ENCODE data around the gene DMAP1.
"Not testable (repeated sequence)": the region's sequence is repeated elsewhere in the genome, so short reads cannot be mapped to it uniquely, and the experiment has no call there.

The DMAP1 gene, protein sequence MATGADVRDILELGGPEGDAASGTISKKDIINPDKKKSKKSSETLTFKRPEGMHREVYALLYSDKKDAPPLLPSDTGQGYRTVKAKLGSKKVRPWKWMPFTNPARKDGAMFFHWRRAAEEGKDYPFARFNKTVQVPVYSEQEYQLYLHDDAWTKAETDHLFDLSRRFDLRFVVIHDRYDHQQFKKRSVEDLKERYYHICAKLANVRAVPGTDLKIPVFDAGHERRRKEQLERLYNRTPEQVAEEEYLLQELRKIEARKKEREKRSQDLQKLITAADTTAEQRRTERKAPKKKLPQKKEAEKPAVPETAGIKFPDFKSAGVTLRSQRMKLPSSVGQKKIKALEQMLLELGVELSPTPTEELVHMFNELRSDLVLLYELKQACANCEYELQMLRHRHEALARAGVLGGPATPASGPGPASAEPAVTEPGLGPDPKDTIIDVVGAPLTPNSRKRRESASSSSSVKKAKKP
- 44.8 to 78.7 (median 69.9) reads per million in 4 donors for total RNA-seq

DNA sequence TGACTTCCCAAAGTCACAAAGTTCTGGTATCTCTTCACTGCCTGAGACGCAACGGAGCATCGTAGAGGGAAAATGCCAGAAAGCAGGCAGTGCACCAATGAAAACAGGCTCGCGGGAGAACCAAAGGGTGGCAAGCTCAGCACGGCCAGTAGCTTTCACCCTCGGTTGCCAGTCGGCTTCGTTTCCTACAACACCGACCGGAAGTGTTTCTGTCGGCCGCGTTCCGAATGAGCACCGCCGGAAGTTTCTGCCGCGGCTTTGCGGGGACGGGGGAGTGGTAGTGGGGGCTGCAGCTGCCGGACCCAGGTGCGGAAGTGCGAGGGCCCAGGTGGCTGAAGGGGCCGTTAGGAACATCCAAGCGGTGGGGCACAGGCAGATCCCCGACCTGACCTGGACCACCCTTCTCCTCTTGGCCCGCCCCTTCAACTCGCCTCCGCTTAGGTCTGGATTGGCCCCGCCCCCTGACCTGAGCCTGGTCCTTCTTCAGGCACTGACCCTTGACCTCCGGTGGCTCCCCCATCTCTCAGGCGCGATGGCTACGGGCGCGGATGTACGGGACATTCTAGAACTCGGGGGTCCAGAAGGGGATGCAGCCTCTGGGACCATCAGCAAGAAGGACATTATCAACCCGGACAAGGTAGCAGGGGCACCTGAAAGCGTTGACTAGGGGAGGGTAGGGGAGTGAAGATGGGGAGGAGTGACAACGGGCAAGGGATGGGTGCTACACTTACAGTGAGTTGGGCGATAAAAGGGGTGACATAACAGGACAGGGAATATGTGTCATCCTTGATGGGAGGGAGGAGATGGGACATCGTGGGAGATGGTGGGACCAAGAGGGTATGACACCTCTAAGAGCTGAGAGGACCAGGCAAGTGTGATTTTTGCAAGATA, at the start of gene DMAP1:
TSS of gene DMAP1 (plus strand) at position 250 of the 891 bp plus-strand sequence. CDS start at position 533, 283 bp downstream.
- DNase-seq: peak; percentile 63 to 85 (median 71)

DNA sequence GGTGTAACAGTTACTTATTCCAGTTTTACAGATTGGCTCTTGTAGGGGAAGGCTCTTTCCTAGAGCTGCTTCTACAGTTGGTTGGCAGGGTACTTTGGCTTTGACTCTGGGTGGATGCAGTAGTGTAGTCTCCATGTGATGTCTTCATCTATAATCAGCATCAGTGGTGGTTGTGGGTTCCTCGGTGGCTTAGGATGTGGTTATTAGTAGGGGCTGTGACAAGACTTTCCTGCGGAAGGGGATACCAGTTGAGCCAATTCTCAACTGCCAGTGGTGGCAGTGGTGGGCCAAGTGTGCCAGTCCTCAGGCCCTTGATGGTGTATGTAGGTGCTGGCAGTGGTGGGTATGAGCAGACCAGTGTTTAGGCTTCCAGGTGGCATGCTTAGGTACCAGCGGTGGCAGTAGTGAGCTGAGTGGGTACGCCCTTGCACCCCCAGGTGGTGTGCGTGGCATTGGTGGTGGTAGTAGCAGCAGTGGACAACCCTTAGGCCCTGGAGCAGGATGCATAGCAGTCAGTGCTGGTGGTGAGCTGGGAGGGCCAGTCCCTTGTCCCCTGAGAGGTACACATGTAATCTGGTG, 44.7 kb upstream of the DMAP1 start:
- DNase-seq: peak in 1 of 5 donors; percentile 28

DNA sequence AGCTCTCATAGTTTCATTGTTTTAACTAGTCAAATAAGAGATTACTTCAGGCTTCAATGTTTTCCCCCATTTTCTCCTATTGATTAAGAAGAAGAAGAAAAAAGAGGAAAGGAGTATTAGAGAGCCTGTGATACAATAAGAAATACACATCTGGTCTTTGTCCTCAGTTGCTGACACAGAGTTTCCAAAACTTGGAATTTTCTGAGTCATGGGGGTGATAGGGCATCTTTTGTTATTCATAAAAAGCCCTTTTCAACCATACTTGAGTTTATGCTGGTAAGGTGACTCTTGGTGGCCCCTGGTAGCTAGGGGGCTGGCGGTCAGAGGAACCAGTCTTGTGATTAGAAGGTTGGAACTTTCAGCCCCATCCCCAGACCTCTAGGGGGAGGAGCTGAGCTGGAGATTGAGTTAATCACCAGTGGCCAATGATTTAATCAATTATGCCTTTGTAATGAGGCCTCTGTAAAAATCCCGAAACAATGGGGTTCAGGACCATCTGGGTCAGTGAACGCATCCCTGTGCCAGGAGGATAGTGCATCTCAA, 42.9 kb upstream of the DMAP1 start:
- DNase-seq: no peak

DNA sequence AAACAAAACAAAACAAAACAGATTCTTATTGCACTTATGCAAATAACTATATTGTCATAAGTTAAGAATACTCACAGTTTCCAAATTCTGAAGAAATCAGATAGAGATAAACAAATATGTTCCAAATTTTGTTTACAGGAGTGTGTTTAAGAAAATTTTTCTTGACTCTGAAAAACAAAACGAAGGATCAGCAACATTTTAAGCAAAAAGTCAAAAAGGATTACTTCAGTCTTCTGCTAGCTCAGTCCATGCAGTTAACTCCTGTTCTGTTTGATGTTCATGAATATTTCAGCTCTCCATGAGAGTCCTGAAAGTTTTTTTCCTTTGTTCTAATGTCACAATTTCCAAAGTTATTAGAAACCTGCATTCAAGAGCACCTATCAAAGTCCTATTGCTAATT, 38.6 kb upstream of the DMAP1 start:
- DNase-seq: no peak

DNA sequence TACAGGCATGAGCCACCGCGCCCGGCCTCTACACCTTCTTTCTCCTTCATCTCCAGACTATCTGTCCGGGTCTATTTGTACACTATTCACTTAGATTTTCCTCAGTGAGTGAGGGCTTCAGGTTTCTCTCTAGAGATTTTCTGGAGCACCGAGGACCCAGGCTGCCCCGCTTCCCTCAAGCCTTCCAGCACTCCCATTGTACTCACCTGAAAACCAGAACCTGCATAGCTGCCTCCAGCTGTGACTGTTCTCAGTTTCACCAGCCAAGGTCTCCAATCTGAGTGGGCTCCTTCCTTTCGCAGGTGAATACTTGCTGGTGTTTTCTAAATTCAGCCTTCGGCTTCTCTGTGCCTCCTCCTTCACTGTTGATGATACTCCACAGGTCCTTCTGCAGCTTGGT, 12.9 kb upstream of the DMAP1 start:
- DNase-seq: no peak

DNA sequence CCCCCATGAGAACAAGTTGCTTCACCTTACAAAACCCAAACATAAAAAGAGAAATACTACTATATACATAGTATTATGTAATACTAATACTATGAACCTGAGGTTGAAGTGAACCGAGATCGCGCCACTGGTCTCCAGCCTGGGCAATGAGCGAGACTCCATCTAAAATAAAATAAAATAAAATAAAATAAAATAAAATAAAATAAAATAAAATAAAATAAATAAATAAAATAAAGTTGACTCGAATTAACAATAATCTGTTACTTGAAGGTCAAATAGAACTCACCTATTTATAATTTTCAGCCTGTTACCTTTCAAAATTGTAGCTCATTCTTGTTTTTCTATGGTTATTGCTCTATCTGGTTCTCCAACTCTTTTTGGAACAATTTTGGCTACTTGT, 6.7 kb upstream of the DMAP1 start:
- not testable (repeated sequence) for DNase-seq

DNA sequence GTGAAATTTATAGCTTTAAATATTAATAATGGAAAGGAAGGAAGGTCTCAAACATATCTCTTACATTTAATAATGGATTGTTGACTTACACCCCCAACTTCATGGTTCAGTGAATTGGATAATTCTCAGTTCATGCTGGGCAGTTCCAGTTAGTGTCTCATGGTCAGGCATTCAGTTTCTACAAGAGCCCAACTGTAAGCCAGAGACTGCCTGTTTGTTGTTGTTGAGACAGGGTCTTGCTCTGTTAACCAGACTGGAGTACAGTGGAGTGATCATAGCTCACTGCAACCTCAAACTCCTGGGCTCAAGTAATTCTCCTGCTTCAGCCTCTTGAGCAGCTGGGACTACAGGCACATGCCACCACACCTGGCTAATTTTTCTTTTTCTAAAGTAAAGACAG, 5.0 kb upstream of the DMAP1 start:
- DNase-seq: no peak

DNA sequence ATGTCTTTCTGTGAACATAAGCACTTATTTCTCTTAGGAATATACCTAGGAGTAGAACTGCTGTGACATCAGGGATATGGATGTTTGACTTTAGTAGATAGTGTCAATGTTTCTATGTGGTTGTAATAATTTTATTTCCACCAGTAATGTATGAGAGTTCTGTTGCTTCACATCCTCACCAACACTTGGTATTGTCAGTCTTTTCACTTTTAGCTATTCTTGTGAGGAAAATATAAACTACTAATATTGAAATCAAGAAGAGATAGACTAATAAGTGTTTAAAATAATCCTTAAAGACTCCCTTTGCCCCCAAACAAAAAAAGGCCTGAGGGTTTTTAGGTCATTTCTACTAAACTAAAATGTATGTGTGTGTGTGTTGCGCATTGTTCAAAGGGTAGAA, 2.7 kb upstream of the DMAP1 start:
- no peak for DNase-seq

DNA sequence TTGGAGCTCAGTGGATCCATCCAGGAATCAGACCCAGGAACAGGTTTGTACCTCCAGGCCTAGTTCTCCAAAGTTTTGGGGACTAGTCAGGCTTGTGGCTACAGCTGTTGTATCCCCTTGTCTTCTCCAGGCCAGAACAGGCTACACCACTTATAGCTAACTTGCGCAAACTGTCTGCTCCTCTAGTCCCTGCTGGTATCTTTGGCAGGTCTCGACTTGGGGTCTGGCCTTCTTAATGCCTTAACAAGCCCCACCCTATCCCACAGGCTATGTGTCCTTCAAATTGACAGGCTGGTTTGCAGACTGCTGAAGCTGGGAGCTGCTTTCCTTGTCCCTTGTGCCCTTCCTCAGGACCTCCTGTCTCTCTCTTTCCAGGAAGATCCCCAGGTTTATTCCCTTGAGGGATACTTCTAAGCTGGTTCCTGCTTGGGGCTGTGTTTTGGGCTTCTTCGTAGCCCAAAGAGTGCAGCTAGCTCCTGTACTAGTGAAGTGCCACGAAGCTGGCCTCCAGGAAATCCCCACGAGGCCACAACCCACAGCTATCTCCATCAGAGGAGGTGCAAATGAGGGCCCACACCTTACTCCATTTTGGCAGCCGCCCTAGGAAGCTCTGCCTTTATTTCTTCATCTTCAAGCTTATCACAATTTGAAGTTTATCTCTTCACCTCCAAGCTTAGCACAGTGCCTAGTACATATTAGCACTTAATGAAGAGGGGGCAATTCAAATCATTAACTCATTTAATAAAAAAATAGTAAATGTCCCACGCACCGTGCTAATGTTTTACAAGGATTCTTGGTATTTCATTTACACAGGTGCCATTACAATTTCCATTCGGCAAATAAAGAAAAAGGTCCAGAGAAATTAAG, 683 bp upstream of the DMAP1 start:
- peak in 3 of 5 donors; percentile 12 to 47 (median 14) for DNase-seq

DNA sequence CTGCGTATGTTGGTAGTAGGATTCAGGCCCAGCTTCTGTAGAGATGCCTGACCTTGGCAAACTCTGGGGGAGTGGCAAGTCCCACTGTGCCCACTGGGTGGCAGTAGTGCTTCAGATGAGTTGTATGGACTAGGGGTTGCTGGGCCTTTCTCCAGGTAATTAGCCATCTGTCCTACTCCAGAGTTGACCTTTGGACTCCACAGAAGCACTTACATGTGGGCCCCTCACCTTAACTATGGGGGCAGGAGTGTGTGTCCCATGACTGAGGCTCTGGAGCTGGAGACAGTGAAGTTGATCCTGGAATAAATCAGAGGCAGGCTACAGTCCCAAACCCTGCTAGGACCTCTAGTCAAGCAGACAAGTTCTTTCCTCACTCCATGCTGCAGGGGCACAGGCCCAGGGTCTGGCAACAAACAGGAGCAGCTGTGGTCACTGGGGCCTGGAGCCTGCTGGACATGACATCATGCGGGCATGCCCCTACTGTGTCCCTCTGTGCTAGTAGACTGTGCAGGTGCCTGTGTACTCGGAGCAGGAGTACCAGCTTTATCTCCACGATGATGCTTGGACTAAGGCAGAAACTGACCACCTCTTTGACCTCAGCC, 4.6 kb downstream of the DMAP1 start:
- DNase-seq: peak in 4 of 5 donors; percentile 31 to 64 (median 50)

DNA sequence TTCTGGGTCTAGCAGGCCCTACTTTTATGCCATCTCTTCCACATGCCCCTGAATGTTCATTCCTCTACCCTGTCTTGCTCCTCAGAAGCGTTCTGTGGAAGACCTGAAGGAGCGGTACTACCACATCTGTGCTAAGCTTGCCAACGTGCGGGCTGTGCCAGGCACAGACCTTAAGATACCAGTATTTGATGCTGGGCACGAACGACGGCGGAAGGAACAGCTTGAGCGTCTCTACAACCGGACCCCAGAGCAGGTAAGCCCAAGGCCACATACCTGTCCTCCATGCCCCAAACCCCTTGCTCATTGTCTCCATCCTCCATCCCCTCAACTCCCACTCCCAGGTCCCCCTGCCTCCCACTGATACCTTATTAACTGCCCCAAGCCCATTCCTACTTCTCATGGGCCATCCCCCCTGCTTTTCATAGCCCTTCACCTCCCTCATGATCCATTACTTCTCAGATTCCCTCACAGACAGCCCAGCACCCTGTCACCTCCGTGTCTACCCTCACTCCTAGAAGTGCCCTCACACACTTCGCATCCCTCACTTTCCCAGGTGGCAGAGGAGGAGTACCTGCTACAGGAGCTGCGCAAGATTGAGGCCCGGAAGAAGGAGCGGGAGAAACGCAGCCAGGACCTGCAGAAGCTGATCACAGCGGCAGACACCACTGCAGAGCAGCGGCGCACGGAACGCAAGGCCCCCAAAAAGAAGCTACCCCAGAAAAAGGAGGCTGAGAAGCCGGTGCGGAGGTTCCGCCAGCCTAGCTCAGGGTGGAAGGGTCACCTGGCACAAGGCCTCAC, 5.4 kb downstream of the DMAP1 start:
- no peak for DNase-seq

DNA sequence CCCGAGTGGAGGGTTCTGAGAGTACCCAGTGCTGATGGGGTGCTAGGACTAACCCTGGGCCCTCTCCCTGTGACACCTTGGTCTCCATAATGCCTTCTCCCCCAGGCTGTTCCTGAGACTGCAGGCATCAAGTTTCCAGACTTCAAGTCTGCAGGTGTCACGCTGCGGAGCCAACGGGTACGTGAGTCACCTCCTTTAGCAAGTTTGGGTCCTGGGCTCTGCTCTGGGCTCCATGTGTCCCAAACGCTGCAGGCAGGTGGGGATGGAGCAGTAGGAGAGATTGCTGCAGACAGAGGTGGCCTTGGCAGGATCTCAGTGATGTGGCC, 6.0 kb downstream of the DMAP1 start:
- DNase-seq: no peak

DNA sequence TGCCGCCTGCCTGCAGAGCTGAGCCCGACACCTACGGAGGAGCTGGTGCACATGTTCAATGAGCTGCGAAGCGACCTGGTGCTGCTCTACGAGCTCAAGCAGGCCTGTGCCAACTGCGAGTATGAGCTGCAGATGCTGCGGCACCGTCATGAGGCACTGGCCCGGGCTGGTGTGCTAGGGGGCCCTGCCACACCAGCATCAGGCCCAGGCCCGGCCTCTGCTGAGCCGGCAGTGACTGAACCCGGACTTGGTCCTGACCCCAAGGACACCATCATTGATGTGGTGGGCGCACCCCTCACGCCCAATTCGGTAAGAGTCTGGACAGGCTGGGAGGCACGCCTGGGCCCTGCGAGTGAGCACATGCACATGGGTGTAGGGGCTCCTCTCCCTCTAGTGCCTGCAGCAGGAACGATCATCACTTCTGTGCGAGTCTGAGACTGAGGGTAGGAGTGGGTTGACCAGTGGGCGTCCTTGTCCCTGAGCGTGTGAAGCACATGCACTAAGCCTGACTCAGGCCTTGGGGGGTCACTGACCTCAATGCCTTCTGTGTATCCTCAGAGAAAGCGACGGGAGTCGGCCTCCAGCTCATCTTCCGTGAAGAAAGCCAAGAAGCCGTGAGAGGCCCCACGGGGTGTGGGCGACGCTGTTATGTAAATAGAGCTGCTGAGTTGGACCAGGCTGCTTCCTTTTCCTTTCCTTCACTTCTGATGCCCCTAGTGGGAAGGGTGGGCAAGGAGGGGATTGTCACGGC, 6.9 kb downstream of the DMAP1 start:
- no peak for DNase-seq

DNA sequence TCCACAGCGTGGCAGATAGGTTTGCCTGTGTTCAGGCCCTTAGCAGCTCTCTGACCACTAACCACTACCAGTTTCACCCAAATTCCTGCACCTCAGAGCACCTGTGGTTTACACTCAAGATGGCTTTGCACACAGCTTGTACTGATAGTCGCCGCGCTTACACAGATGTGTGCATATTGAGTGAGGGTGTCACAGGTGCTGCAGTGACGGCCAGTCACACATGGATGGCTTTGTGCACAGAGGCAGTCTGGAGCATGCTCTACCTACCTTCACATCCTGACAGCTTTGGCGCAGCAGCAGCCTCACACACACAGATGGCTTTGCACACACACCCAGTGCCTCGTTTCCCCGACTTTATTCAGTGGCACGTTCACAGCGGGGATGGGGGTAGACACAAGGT, 7.5 kb downstream of the DMAP1 start:
- no peak for DNase-seq

DNA sequence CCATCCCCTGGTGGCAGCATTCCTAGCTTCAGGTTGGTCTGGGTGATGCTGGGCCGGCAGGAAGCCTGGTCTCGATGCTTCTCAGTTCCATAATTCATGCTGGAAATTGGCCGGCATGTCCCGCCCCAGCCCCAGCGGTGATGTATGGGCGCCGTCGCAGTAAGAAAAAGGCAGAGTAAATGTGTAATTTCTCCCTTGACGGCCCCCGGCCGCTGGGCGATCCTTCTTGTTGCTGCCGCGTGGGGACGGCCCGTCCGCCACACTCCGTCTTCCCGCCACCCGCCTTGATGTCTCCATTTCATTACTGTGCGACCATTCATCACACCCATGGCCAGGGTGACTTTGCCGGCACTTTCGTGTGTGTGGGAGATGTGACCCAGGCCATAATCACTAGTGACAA, 8.5 kb downstream of the DMAP1 start:
- no peak for DNase-seq

DNA sequence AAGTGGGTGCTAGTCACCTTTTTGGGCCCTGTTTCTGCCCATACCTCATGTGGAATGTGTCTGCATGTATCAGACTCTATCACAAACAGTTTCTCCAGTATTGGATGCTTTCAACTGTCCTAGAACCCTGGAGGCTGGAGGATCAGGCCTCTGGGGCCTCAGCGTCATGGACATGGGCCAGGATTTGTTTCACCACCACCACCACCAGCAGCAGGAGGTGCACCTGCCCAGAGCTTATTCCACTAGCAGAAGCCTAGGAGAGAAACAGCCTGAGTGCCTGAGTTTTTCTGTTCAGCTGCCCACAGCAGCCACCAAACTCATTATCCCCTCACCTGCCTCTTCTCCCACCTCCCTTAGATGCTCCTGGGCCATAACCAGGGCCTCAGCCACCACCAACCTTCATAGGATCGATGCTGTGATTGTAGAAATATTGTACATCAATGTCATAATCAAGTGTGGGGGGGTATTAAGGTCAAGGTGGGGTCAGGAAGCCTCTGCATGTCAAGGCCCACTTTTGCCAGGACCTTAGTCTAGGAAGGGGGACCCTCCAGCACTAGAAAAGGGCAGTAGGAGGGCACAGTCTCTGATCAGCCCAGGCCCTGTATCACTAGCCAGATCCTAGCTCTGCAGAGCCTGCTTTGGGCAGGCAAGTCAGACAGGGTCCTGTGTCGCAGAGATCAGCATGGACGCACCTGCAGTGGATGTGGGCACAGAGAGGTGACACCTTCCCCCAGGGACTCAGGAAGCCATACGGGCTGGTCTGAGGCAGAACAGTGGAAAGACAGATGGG, 9.3 kb downstream of the DMAP1 start:
- DNase-seq: no peak

DNA sequence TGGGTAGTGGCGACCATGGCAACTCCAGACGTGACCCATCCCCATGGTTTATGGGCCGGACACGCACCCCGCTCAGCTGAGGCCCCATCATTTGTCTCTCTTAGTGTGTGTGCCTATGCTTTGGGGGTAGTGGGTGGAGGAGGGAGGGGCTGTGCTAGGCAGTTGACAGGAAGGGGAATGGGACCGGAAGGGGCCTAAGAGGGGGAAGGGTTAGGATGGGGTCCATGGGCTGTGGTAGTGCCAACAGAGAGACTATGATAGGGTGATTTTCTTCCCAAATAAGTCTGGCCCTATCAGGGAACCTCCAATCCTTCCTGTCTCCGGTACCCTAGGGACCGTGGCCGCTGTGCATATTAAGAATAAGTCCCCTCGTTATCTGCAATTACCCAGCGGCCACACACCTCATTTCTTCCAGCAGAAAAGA, 9.9 kb downstream of the DMAP1 start:
- DNase-seq: no peak

DNA sequence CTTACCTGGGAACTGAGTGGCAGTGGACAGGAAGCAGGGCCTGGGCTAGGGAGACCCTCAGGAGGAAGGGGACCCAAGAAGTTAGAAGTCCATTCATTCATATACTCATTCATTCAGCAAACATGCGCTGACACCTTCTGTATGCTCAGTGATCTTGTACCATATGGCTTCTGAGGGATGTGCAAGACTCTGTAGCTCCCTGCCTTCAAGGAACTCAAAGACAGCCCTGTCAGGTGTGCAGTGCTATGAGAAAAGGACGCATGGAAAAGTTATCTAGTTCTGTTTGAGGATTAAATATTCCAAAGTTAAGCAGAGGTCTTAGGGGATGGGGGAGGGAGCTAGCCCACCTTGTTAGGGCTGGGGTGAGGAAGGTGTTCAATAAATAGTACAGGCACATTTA, 12.5 kb downstream of the DMAP1 start:
- no peak for DNase-seq

DNA sequence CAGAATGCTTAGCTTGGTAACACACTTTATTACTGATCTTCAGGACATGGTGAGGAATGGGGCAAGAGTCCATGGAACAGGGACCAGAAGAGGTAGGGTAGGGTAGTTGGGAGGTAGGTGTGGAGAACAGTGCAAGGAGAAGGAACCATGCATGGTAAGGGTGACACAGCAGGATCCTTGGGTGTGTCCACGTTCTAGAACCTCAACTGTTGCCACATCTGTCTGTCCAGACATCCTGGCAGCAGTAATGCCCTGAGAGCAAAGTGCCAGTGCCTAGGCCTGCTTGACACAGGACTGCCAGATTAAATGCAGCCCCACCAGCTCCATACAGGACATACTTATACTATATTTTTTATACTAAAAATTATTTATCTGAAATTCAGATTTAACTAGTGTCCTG, 13.9 kb downstream of the DMAP1 start:
- DNase-seq: no peak
